ENCODE measurements around the gene KAZALD1. TPM values are rescaled to one million over a fixed set of nuclear protein-coding genes. Genes with fewer than 3 reads are reported as not detected.

KAZALD1 gene
- total RNA-seq, 1 donor from 2014 or later: 0.57 TPM

- peak overlapping the region; percentile 84 for H3K27ac Mint-ChIP-seq
- no peaks in the 10 kb centered on the region for H3K9me3 Mint-ChIP-seq
- peak overlapping the region; percentile 91 for H3K4me3 Mint-ChIP-seq
- H3K27me3 Mint-ChIP-seq (ENCODE audit: insufficient read depth): peaks cover 24% of the 10 kb centered on the region
- DNase-seq (ENCODE audit: low spot score): no peak
- peaks cover 15% of the 10 kb centered on the region for H3K36me3 Mint-ChIP-seq (ENCODE audit: low read depth)
- peaks cover 29% of the 10 kb centered on the region for H3K4me1 Mint-ChIP-seq (ENCODE audit: low read depth)
- intact Hi-C loops (cut with micrococcal nuclease): loop anchor here (5.0 kb wide), 1 partner anchor 671 kb away; no protein-coding TSS in a partner anchor
Measured at GRCh38 chr10:101043363-101043707, 18.5 kb upstream of the KAZALD1 start.

GRCh38 chr10:101044117-101044516 lies 17.7 kb upstream of the KAZALD1 start:
- intact Hi-C loops (cut with micrococcal nuclease): loop anchor here (5.0 kb wide), 1 partner anchor 672 kb away; no protein-coding TSS in a partner anchor
- no peak for DNase-seq (ENCODE audit: low spot score)
- H3K36me3 Mint-ChIP-seq (ENCODE audit: low read depth): peaks cover 13% of the 10 kb centered on the region
- H3K4me3 Mint-ChIP-seq: no peak overlapping the region
- no peaks in the 10 kb centered on the region for H3K9me3 Mint-ChIP-seq
- peaks cover 32% of the 10 kb centered on the region for H3K27me3 Mint-ChIP-seq (ENCODE audit: insufficient read depth)
- no peak overlapping the region for H3K27ac Mint-ChIP-seq
- H3K4me1 Mint-ChIP-seq (ENCODE audit: low read depth): peaks cover 34% of the 10 kb centered on the region

- DNase-seq (ENCODE audit: low spot score): no peak
- peaks cover 49% of the 10 kb centered on the region for H3K27me3 Mint-ChIP-seq (ENCODE audit: insufficient read depth)
- peaks cover 34% of the 10 kb centered on the region for H3K4me1 Mint-ChIP-seq (ENCODE audit: low read depth)
- no peak overlapping the region for H3K4me3 Mint-ChIP-seq
- H3K27ac Mint-ChIP-seq: peak overlapping the region; percentile 15
- intact Hi-C loops (cut with micrococcal nuclease): loop anchor here (5.0 kb wide), 1 partner anchor 176 kb away; no protein-coding TSS in a partner anchor
- H3K36me3 Mint-ChIP-seq (ENCODE audit: low read depth): peaks cover 5% of the 10 kb centered on the region
- H3K9me3 Mint-ChIP-seq: no peaks in the 10 kb centered on the region
Measured at GRCh38 chr10:101046332-101047238, 15.2 kb upstream of the KAZALD1 start.

- Mint-ChIP-seq H3K36me3 (ENCODE audit: low read depth) (peaks cover 5% of the 10 kb centered on the region), H3K4me3 (no peak overlapping the region), H3K4me1 (ENCODE audit: low read depth) (peaks cover 28% of the 10 kb centered on the region), H3K27ac (peak overlapping the region; percentile 10), H3K9me3 (no peaks in the 10 kb centered on the region), H3K27me3 (ENCODE audit: insufficient read depth) (peaks cover 49% of the 10 kb centered on the region)
- intact Hi-C loops (cut with micrococcal nuclease): loop anchor here (5.0 kb wide), 1 partner anchor 175 kb away; no protein-coding TSS in a partner anchor
- no peak for DNase-seq (ENCODE audit: low spot score)
Measured at GRCh38 chr10:101047268-101047667, 14.5 kb upstream of the KAZALD1 start.

GRCh38 chr10:101047961-101048892 lies 13.6 kb upstream of the KAZALD1 start:
- H3K27ac Mint-ChIP-seq: no peak overlapping the region
- intact Hi-C loops (cut with micrococcal nuclease): loop anchor here (5.0 kb wide), 1 partner anchor 174 kb away; no protein-coding TSS in a partner anchor
- H3K4me1 Mint-ChIP-seq (ENCODE audit: low read depth): peaks cover 18% of the 10 kb centered on the region
- H3K36me3 Mint-ChIP-seq (ENCODE audit: low read depth): peaks cover 5% of the 10 kb centered on the region
- H3K27me3 Mint-ChIP-seq (ENCODE audit: insufficient read depth): peaks cover 46% of the 10 kb centered on the region
- H3K4me3 Mint-ChIP-seq: no peak overlapping the region
- no peaks in the 10 kb centered on the region for H3K9me3 Mint-ChIP-seq
- no peak for DNase-seq (ENCODE audit: low spot score)

GRCh38 chr10:101050208-101051069 lies 11.3 kb upstream of the KAZALD1 start:
- H3K36me3 Mint-ChIP-seq (ENCODE audit: low read depth): peaks cover 9% of the 10 kb centered on the region
- no peak overlapping the region for H3K27ac Mint-ChIP-seq
- peaks cover 46% of the 10 kb centered on the region for H3K27me3 Mint-ChIP-seq (ENCODE audit: insufficient read depth)
- H3K9me3 Mint-ChIP-seq: no peaks in the 10 kb centered on the region
- intact Hi-C loops (cut with micrococcal nuclease): loop anchor here (1.0 to 5.0 kb wide), 5 partner anchors 8 to 92 kb away; no protein-coding TSS in a partner anchor
- peak overlapping the region; percentile 54 for H3K4me3 Mint-ChIP-seq
- peak; percentile 76 for DNase-seq (ENCODE audit: low spot score)
- peaks cover 13% of the 10 kb centered on the region for H3K4me1 Mint-ChIP-seq (ENCODE audit: low read depth)

- Mint-ChIP-seq H3K4me1 (ENCODE audit: low read depth) (peaks cover 20% of the 10 kb centered on the region), H3K36me3 (ENCODE audit: low read depth) (peaks cover 12% of the 10 kb centered on the region), H3K27ac (no peak overlapping the region), H3K4me3 (no peak overlapping the region), H3K27me3 (ENCODE audit: insufficient read depth) (peaks cover 30% of the 10 kb centered on the region), H3K9me3 (no peaks in the 10 kb centered on the region)
- intact Hi-C loops (cut with micrococcal nuclease): loop anchor here (5.0 kb wide), 1 partner anchor 35 kb away; no protein-coding TSS in a partner anchor
- DNase-seq (ENCODE audit: low spot score): no peak
Measured at GRCh38 chr10:101052285-101052684, 9.5 kb upstream of the KAZALD1 start.

- Mint-ChIP-seq H3K27ac (no peak overlapping the region), H3K4me1 (ENCODE audit: low read depth) (peaks cover 18% of the 10 kb centered on the region), H3K4me3 (no peak overlapping the region), H3K9me3 (no peaks in the 10 kb centered on the region), H3K36me3 (ENCODE audit: low read depth) (peaks cover 9% of the 10 kb centered on the region), H3K27me3 (ENCODE audit: insufficient read depth) (peaks cover 24% of the 10 kb centered on the region)
- intact Hi-C loops (cut with micrococcal nuclease): loop anchor here (5.0 kb wide), 1 partner anchor 36 kb away; no protein-coding TSS in a partner anchor
- no peak for DNase-seq (ENCODE audit: low spot score)
Measured at GRCh38 chr10:101053516-101053915, 8.3 kb upstream of the KAZALD1 start.

- Mint-ChIP-seq H3K9me3 (no peaks in the 10 kb centered on the region), H3K27me3 (ENCODE audit: insufficient read depth) (peaks cover 15% of the 10 kb centered on the region), H3K36me3 (ENCODE audit: low read depth) (peaks cover 8% of the 10 kb centered on the region), H3K4me1 (ENCODE audit: low read depth) (peaks cover 21% of the 10 kb centered on the region), H3K27ac (peak overlapping the region; percentile 29), H3K4me3 (no peak overlapping the region)
- intact Hi-C loops (cut with micrococcal nuclease): loop anchor here (5.0 kb wide), 1 partner anchor 37 kb away; no protein-coding TSS in a partner anchor
- no peak for DNase-seq (ENCODE audit: low spot score)
Measured at GRCh38 chr10:101054351-101054750, 7.4 kb upstream of the KAZALD1 start.

GRCh38 chr10:101054876-101055275 lies 6.9 kb upstream of the KAZALD1 start:
- H3K9me3 Mint-ChIP-seq: no peaks in the 10 kb centered on the region
- intact Hi-C loops (cut with micrococcal nuclease): loop anchor here (5.0 kb wide), 1 partner anchor 38 kb away; no protein-coding TSS in a partner anchor
- H3K36me3 Mint-ChIP-seq (ENCODE audit: low read depth): peaks cover 8% of the 10 kb centered on the region
- peaks cover 26% of the 10 kb centered on the region for H3K4me1 Mint-ChIP-seq (ENCODE audit: low read depth)
- no peak overlapping the region for H3K27ac Mint-ChIP-seq
- H3K27me3 Mint-ChIP-seq (ENCODE audit: insufficient read depth): peaks cover 10% of the 10 kb centered on the region
- H3K4me3 Mint-ChIP-seq: no peak overlapping the region
- DNase-seq (ENCODE audit: low spot score): no peak

- Mint-ChIP-seq H3K27me3 (ENCODE audit: insufficient read depth) (peaks cover 7% of the 10 kb centered on the region), H3K9me3 (no peaks in the 10 kb centered on the region), H3K4me3 (no peak overlapping the region), H3K36me3 (ENCODE audit: low read depth) (peaks cover 8% of the 10 kb centered on the region), H3K4me1 (ENCODE audit: low read depth) (peaks cover 30% of the 10 kb centered on the region), H3K27ac (no peak overlapping the region)
- intact Hi-C loops (cut with micrococcal nuclease): no loop called here
- no peak for DNase-seq (ENCODE audit: low spot score)
Measured at GRCh38 chr10:101055411-101055810, 6.4 kb upstream of the KAZALD1 start.

All from activated T-helper 1 cell treated with anti-CD3 and anti-CD28 coated beads, Interleukin-12 subunit alpha, Interleukin-12 subunit beta, Interleukin-2, Interleukin-4 antibody, amounts not matched to agents 30 ng/mL and 10 ng/mL and 1 ng/mL, durations not matched to agents 14 hours and 24 hours and 36 hours (primary cell).